Lung (tissue), 12 donors: ENCODE measurements around the gene DDX41. TPM values are rescaled to one million over a fixed set of nuclear protein-coding genes. Genes with fewer than 3 reads are reported as not detected.
A peak's percentile ranks its signal among the peaks of the same experiment; 100 is the strongest.

Experiments used
- ATAC-seq: fragments of 200-7000 bp; cut with Tn5 transposase; one replicate; pipeline ENCODE4 v1.9.1; 2020; ENCODE audit warnings: moderate number of reproducible peaks; ENCODE audit not compliant: insufficient read depth, low FRiP score
- DNase-seq, 3 donors: peaks; one replicate each; pipeline ENCODE4 v3.0.0-alpha.2; 2013 to 2017
- H3K27ac ChIP-seq, 2 donors: one replicate each; pipeline ENCODE4 v1.5.1; 2013; ENCODE audit warnings: mild to moderate bottlenecking in 2 of 2, moderate library complexity in 2 of 2, control low read depth in 1 of 2, inconsistent platforms in 1 of 2, low read depth in 1 of 2, low read length in 1 of 2
- H3K27me3 ChIP-seq, 3 donors: one replicate each; pipeline ENCODE4 v1.5.1; 2013; ENCODE audit warnings: low read length in 2 of 3; ENCODE audit not compliant: control insufficient read depth in 3 of 3, insufficient read depth in 3 of 3
- H3K36me3 ChIP-seq, 4 donors: one replicate each; pipeline ENCODE4 v1.5.1; 2013; ENCODE audit warnings: low read length in 4 of 4, mild to moderate bottlenecking in 1 of 4, moderate library complexity in 1 of 4; ENCODE audit not compliant: control insufficient read depth in 4 of 4, insufficient read depth in 4 of 4
- H3K4me1 ChIP-seq, 5 donors: one replicate each; pipeline ENCODE4 v1.5.1; 2013; ENCODE audit warnings: low read length in 5 of 5, mild to moderate bottlenecking in 2 of 5, moderate library complexity in 1 of 5; ENCODE audit not compliant: control insufficient read depth in 5 of 5, insufficient read depth in 5 of 5
- H3K4me3 ChIP-seq: one replicate; pipeline ENCODE4 v1.5.1; 2013; ENCODE audit warnings: mild to moderate bottlenecking, control low read depth, moderate library complexity
- H3K9ac ChIP-seq, 2 donors: one replicate each; pipeline ENCODE4 v1.5.1; 2013; ENCODE audit warnings: low read length in 2 of 2, control low read depth in 1 of 2; ENCODE audit not compliant: insufficient read depth in 1 of 2
- H3K9me3 ChIP-seq, 4 donors: one replicate each; pipeline ENCODE4 v1.5.1; 2013; ENCODE audit warnings: low read length in 3 of 4, mild to moderate bottlenecking in 1 of 4, moderate library complexity in 1 of 4; ENCODE audit not compliant: control insufficient read depth in 4 of 4, insufficient read depth in 3 of 4
- WGBS, 2 donors: extraction: QIAGEN DNeasy Blood & Tissue Kit; methylation state at CpG; one replicate each; pipeline ENCODE4 v1.1.7; 2013; 5-methylcytosine and 5-hydroxymethylcytosine counted together
- polyA plus RNA-seq, 2 donors: library from polyadenylated mRNA; stranded (reverse); fragments of 200-250 nt; gene quantifications; one replicate each; pipeline ENCODE4 v1.2.1, GENCODE V29; 2013
- total RNA-seq, 2 donors: library from RNA; depleted of rRNA in 1 of 2; stranded (reverse); fragments of >200 nt in 1 of 2; gene quantifications; one replicate each; pipeline ENCODE4 v1.2.1, GENCODE V29; 2014 to 2021
- TF ChIP-seq, protein P1 (sequence below): IDR thresholded peaks from 2 replicates; pipeline ENCODE4 v1.5.1; 2012; ENCODE audit warnings: mild to moderate bottlenecking; ENCODE audit errors: control extremely low read depth, extremely low read depth
- donor health status: control.
- donor health status: control.
- donor health status: Bipolar disorder and iron deficiency.
- donor health status: healthy.
- donor health status: DM: yes; HTN: yes; CAD: no.

The DDX41 gene
- total and polyA plus RNA-seq, 4 donors: 63.2 to 110 (median 73.6) TPM

DNA sequence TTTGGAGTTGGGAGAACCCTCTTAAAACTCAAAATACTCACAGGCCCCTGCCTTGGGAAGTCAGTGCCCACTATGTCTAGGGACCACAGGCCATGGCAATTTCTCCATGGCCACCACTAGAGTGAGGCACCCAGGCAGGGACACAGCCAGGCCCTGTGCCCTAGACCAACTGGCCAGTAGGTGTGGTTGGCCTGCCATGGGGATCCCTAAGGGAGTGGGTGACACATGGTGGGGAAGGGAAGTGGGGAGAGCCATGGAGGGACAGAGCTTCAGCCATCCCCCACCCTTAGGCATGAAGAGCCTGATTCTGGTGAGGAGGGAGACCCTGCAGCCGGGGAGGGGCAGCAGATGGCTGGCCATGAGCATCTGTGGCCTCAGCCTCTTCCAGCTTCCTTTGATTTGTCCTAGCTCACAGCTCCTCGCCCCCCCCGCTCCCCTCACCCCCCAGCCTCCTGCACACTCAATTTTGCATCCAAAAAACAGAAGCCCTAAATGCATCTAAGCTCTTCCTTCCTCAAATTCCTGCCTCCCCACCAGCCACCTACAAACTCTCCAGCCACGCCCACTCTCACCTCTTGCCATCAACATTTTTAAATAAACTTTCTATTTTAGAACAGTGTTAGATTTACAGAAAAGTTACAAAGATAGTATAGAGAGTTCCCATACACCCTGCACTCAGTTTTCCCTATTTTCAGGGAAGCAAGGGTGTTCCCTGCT lies 41.8 kb downstream of the DDX41 start:
- Histone ChIP-seq H3K9me3 (no peaks in the 10 kb centered on the region), H3K27ac (no peak overlapping the region), H3K9ac (no peak overlapping the region), H3K36me3 (peaks cover 0 to 6% (median 0%) of the 10 kb centered on the region in 4 donors), H3K27me3 (no peaks in the 10 kb centered on the region), H3K4me1 (peaks cover 3 to 50% (median 21%) of the 10 kb centered on the region in 5 donors), H3K4me3 (no peak overlapping the region)
- WGBS, 2 donors: 23 to 68% methylated on average over 4 of the region's 4 CpGs
- no peak for ATAC-seq
- TF ChIP-seq, protein P1, sequence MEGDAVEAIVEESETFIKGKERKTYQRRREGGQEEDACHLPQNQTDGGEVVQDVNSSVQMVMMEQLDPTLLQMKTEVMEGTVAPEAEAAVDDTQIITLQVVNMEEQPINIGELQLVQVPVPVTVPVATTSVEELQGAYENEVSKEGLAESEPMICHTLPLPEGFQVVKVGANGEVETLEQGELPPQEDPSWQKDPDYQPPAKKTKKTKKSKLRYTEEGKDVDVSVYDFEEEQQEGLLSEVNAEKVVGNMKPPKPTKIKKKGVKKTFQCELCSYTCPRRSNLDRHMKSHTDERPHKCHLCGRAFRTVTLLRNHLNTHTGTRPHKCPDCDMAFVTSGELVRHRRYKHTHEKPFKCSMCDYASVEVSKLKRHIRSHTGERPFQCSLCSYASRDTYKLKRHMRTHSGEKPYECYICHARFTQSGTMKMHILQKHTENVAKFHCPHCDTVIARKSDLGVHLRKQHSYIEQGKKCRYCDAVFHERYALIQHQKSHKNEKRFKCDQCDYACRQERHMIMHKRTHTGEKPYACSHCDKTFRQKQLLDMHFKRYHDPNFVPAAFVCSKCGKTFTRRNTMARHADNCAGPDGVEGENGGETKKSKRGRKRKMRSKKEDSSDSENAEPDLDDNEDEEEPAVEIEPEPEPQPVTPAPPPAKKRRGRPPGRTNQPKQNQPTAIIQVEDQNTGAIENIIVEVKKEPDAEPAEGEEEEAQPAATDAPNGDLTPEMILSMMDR: no peak
- DNase-seq: no peak

DNA sequence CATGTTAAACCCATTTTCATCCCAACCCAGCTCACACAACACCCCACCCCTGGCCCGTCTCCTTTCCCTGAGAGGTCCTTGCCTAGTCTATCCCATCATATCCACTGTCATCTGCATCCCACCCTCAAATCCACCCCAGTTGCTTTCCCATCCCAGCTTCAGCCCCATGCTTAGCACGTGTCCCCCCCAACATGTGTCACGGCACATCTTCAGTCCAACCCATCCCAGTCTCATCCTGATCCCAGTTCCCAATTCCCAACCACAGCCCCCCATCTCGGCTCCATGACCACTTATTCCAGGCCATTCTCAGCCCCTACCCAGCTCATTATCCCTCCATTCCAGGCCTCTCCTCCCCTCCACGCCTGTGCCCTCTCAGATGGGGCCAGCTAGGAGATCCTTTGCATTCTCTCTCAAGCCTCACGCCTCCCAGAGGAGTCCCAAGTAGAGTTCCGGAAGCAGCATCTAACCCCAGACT lies 42.7 kb downstream of the DDX41 start:
- ATAC-seq: no peak
- H3K27ac ChIP-seq: no peak overlapping the region
- no peaks in the 10 kb centered on the region for H3K27me3 ChIP-seq
- H3K9ac ChIP-seq: peak overlapping the region in 1 of 2 donors; percentile 65
- WGBS, 2 donors: 65 to 74% methylated on average over 7 of the region's 7 CpGs
- DNase-seq: no peak
- TF ChIP-seq, protein P1: no peak
- H3K4me3 ChIP-seq: no peak overlapping the region
- H3K4me1 ChIP-seq: peaks cover 3 to 44% (median 16%) of the 10 kb centered on the region in 5 donors
- no peaks in the 10 kb centered on the region for H3K9me3 ChIP-seq
- peaks cover 0 to 6% (median 0%) of the 10 kb centered on the region in 4 donors for H3K36me3 ChIP-seq

DNA sequence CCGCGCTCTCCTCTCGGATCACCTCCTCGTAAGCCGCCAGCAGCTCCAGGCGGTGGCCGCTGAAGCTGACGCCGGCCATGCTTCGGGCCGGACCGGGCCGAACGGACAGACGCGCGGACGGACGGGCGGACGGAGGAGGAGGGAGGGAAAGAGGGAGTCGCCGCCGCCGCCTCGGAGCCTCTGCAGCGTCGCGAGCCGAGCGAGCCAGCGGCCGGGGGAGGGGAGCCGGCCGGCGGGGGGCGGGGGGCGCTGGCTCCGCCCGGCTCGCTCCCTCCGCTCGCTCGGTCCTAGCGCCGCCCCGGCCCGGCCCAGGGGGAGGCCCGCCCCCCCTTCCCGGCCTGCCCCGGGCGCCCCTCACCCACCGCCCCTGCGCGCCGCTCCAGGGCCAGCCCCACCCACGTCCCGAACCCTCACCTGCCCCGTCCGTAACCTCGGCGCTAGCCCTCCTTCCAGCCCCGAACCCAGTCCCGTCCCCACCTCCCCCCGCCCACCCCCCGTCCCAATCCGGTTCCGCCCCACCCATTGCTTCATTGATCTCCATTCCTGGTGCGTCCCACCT lies 43.2 kb downstream of the DDX41 start, which contains the start of gene DBN1:
Gene DBN1, minus strand, starts transcription at position 192 of the 559 bp plus-strand sequence. Its CDS starts 113 bp downstream, at position 79.
- Histone ChIP-seq H3K4me3 (peak within 1 kb of the TSS; percentile 51), H3K4me1 (peaks cover 0 to 39% (median 12%) of the 10 kb centered on the region in 5 donors), H3K27ac (peak within 1 kb of the TSS in 1 of 2 donors; percentile 15), H3K36me3 (peaks cover 0 to 7% (median 0%) of the 10 kb centered on the region in 4 donors), H3K9me3 (no peaks in the 10 kb centered on the region), H3K9ac (peak within 1 kb of the TSS in 1 of 2 donors; percentile 65), H3K27me3 (no peaks in the 10 kb centered on the region)
- DNase-seq: peak; percentile 72 to 83 (median 76)
- ATAC-seq: peak; percentile 73
- WGBS, 2 donors: 3% methylated on average over 28 to 69 of the region's 69 CpGs
- TF ChIP-seq, protein P1: no peak
